ENCODE data around the gene PTTG1. TPM values are rescaled to one million over a fixed set of nuclear protein-coding genes. Genes with fewer than 3 reads are reported as not detected.

PTTG1 gene
- polyA plus RNA-seq, 1 donor = 19.9 TPM

- no peak for DNase-seq
These were observed 52.4 kb downstream of the PTTG1 start for GRCh38 chr5:160474084-160474483.

GRCh38 chr5:160475864-160476438, 54.3 kb downstream of the PTTG1 start:
- no peak for DNase-seq

GRCh38 chr5:160477266-160477970, 55.8 kb downstream of the PTTG1 start:
- no peak for DNase-seq

- no peak for DNase-seq
These were observed 56.5 kb downstream of the PTTG1 start for GRCh38 chr5:160478163-160478562.

Other genes with a start within 250 kb of the PTTG1 start
- not detected for gene FABP6, start 192.3 kb upstream of the PTTG1 start, polyA plus RNA-seq (ENCODE audit: insufficient read length)
- gene CCNJL, start 109.3 kb upstream of the PTTG1 start, polyA plus RNA-seq (ENCODE audit: insufficient read length) = 6.3 TPM
- gene C1QTNF2, start 51.2 kb upstream of the PTTG1 start, polyA plus RNA-seq (ENCODE audit: insufficient read length) = 21.0 TPM
- 12.2 TPM for gene FAM200C, start 21.8 kb upstream of the PTTG1 start, polyA plus RNA-seq (ENCODE audit: insufficient read length)
- 43.4 TPM for gene SLU7, start 2.8 kb upstream of the PTTG1 start, polyA plus RNA-seq (ENCODE audit: insufficient read length)